Embryonic facial prominence (tissue), 1 donor: ENCODE results near the gene HOXA7.

ENCODE experiments used
- DNase-seq: peaks from one replicate; pipeline ENCODE4 v3.0.0-alpha.2; 2016; ENCODE audit errors: extremely low spot score

Gene HOXA7

GRCh38 chr7:27133409-27134231 lies 22.9 kb downstream of the HOXA7 start:
- no peak for DNase-seq

GRCh38 chr7:27132978-27133377 lies 23.5 kb downstream of the HOXA7 start:
- DNase-seq, result no peak

GRCh38 chr7:27132214-27132613 lies 24.3 kb downstream of the HOXA7 start:
- no peak for DNase-seq

- no peak for DNase-seq
These were observed 25.1 kb downstream of the HOXA7 start for GRCh38 chr7:27131390-27131819.

GRCh38 chr7:27130540-27131389 lies 25.7 kb downstream of the HOXA7 start, which contains the start of gene HOXA4:
TSS of gene HOXA4 (minus strand) at chr7:27130757. CDS start at chr7:27130733, 24 bp downstream.
- DNase-seq, result no peak

- DNase-seq, result no peak
These were observed 26.5 kb downstream of the HOXA7 start for GRCh38 chr7:27129729-27130539.

- DNase-seq, result no peak
These were observed 27.4 kb downstream of the HOXA7 start for GRCh38 chr7:27128776-27129728.

GRCh38 chr7:27128034-27128433 lies 28.4 kb downstream of the HOXA7 start:
- DNase-seq, result no peak

- DNase-seq, result no peak
These were observed 29.7 kb downstream of the HOXA7 start for GRCh38 chr7:27126596-27127327.

- DNase-seq, result no peak
These were observed 30.5 kb downstream of the HOXA7 start for GRCh38 chr7:27125986-27126394.

- DNase-seq, result no peak
These were observed 31.4 kb downstream of the HOXA7 start for GRCh38 chr7:27124902-27125689.

- no peak for DNase-seq
These were observed 32.2 kb downstream of the HOXA7 start for GRCh38 chr7:27124096-27124901.

GRCh38 chr7:27123477-27124053 lies 32.9 kb downstream of the HOXA7 start:
- no peak for DNase-seq

GRCh38 chr7:27123007-27123476 lies 33.4 kb downstream of the HOXA7 start:
- DNase-seq, result no peak

- DNase-seq, result no peak
These were observed 34.2 kb downstream of the HOXA7 start for GRCh38 chr7:27122077-27122910.

- no peak for DNase-seq
These were observed 34.8 kb downstream of the HOXA7 start for GRCh38 chr7:27121684-27122076.

GRCh38 chr7:27119412-27119911 lies 37.0 kb downstream of the HOXA7 start:
- no peak for DNase-seq
